ENCODE data around the gene HLCS.

The HLCS gene

GRCh38 chr21:36851121-36851520 lies 115.3 kb downstream of the HLCS start:
- no peaks in the 10 kb centered on the region for H3F3A ChIP-seq (ENCODE audit: low read depth)
- H3K27me3 ChIP-seq (ENCODE audit: insufficient read depth, low read length, poor library complexity, severe bottlenecking): no peaks in the 10 kb centered on the region
- TF ChIP-seq EZH2phosphoT487 (IDR thresholded peaks at IDR 0.05; ENCODE audit: borderline replicate concordance) (no peak), CTCF (conservative IDR thresholded peaks at IDR 0.05; ENCODE audit: low read length) (no peak)
- peaks cover 3% of the 10 kb centered on the region for H3K4me1 ChIP-seq (ENCODE audit: insufficient read depth, low read length, poor library complexity, severe bottlenecking)
- H3K9ac ChIP-seq (ENCODE audit: low read depth, low read length, poor library complexity, severe bottlenecking): no peak overlapping the region
- no peaks in the 10 kb centered on the region for H4K20me1 ChIP-seq (ENCODE audit: insufficient read depth, low read length, poor library complexity, severe bottlenecking)
- H3K4me3 ChIP-seq (ENCODE audit: low read length, poor library complexity, severe bottlenecking): no peak overlapping the region
- H3K4me2 ChIP-seq (ENCODE audit: low read depth, low read length, poor library complexity, severe bottlenecking): no peak overlapping the region
- H2AFZ ChIP-seq (ENCODE audit: low read length): no peak overlapping the region
- H3K79me2 ChIP-seq (ENCODE audit: insufficient read depth, low read length): no peaks in the 10 kb centered on the region
- no peaks in the 10 kb centered on the region for H3K9me2 ChIP-seq (replicated peaks; ENCODE audit: low read depth, low read length)
- no peaks in the 10 kb centered on the region for H3K9me3 ChIP-seq (ENCODE audit: insufficient read depth, low read depth, low read length)
- no peaks in the 10 kb centered on the region for H3K36me3 ChIP-seq (ENCODE audit: insufficient read depth, low read length)

- Histone ChIP-seq H3K4me1 (ENCODE audit: insufficient read depth, low read length, poor library complexity, severe bottlenecking) (peaks cover 3% of the 10 kb centered on the region), H3K79me2 (ENCODE audit: insufficient read depth, low read length) (no peaks in the 10 kb centered on the region), H3K27me3 (ENCODE audit: insufficient read depth, low read length, poor library complexity, severe bottlenecking) (no peaks in the 10 kb centered on the region), H4K20me1 (ENCODE audit: insufficient read depth, low read length, poor library complexity, severe bottlenecking) (no peaks in the 10 kb centered on the region), H3F3A (ENCODE audit: low read depth) (no peaks in the 10 kb centered on the region), H3K4me3 (ENCODE audit: low read length, poor library complexity, severe bottlenecking) (no peak overlapping the region), H3K9ac (ENCODE audit: low read depth, low read length, poor library complexity, severe bottlenecking) (no peak overlapping the region), H3K9me2 (replicated peaks; ENCODE audit: low read depth, low read length) (no peaks in the 10 kb centered on the region), H2AFZ (ENCODE audit: low read length) (no peak overlapping the region), H3K4me2 (ENCODE audit: low read depth, low read length, poor library complexity, severe bottlenecking) (no peak overlapping the region), H3K9me3 (ENCODE audit: insufficient read depth, low read depth, low read length) (no peaks in the 10 kb centered on the region), H3K36me3 (ENCODE audit: insufficient read depth, low read length) (no peaks in the 10 kb centered on the region)
- no peak for TF ChIP-seq CTCF (conservative IDR thresholded peaks at IDR 0.05; ENCODE audit: low read length)
- no peak for TF ChIP-seq EZH2phosphoT487 (IDR thresholded peaks at IDR 0.05; ENCODE audit: borderline replicate concordance)
These were observed 116.1 kb downstream of the HLCS start for GRCh38 chr21:36850372-36850771.

GRCh38 chr21:36849461-36850105 lies 116.9 kb downstream of the HLCS start:
- no peaks in the 10 kb centered on the region for H4K20me1 ChIP-seq (ENCODE audit: insufficient read depth, low read length, poor library complexity, severe bottlenecking)
- H3K27me3 ChIP-seq (ENCODE audit: insufficient read depth, low read length, poor library complexity, severe bottlenecking): no peaks in the 10 kb centered on the region
- H3K9me3 ChIP-seq (ENCODE audit: insufficient read depth, low read depth, low read length): no peaks in the 10 kb centered on the region
- no peaks in the 10 kb centered on the region for H3K9me2 ChIP-seq (replicated peaks; ENCODE audit: low read depth, low read length)
- no peak overlapping the region for H3K4me2 ChIP-seq (ENCODE audit: low read depth, low read length, poor library complexity, severe bottlenecking)
- H3K4me1 ChIP-seq (ENCODE audit: insufficient read depth, low read length, poor library complexity, severe bottlenecking): peaks cover 9% of the 10 kb centered on the region
- no peak overlapping the region for H3K9ac ChIP-seq (ENCODE audit: low read depth, low read length, poor library complexity, severe bottlenecking)
- no peaks in the 10 kb centered on the region for H3F3A ChIP-seq (ENCODE audit: low read depth)
- no peak overlapping the region for H2AFZ ChIP-seq (ENCODE audit: low read length)
- no peak overlapping the region for H3K4me3 ChIP-seq (ENCODE audit: low read length, poor library complexity, severe bottlenecking)
- H3K79me2 ChIP-seq (ENCODE audit: insufficient read depth, low read length): no peaks in the 10 kb centered on the region
- no peak for TF ChIP-seq EZH2phosphoT487 (IDR thresholded peaks at IDR 0.05; ENCODE audit: borderline replicate concordance)
- no peak for TF ChIP-seq CTCF (conservative IDR thresholded peaks at IDR 0.05; ENCODE audit: low read length)
- no peaks in the 10 kb centered on the region for H3K36me3 ChIP-seq (ENCODE audit: insufficient read depth, low read length)

Measured in Loucy (cell line).